Measurements from ENCODE around the gene DCTN5. TPM values are rescaled to one million over a fixed set of nuclear protein-coding genes. Genes with fewer than 3 reads are reported as not detected.

DCTN5 gene
- total RNA-seq, 1 experiment from 2014 or later, result 95.5 TPM

DNA sequence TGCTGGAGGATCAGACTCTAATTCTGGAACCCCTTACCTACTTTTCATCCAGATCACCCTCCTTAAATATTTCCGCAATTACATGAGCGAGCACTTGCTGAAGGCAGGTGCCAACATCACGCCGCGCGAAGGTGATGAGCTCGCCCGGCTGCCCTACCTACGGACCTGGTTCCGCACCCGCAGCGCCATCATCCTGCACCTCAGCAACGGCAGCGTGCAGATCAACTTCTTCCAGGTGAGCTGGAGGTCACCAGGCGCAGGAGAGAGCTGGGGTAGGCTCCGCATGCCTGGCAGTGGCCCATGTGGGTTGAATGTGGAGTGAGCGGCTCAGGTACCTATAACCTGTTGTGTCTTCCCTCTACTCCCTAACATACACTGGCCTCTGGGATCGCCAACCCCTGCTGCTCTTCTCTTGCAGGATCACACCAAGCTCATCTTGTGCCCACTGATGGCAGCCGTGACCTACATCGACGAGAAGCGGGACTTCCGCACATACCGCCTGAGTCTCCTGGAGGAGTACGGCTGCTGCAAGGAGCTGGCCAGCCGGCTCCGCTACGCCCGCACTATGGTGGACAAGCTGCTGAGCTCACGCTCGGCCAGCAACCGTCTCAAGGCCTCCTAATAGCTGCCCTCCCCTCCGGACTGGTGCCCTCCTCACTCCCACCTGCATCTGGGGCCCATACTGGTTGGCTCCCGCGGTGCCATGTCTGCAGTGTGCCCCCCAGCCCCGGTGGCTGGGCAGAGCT, 48.3 kb downstream of the DCTN5 start:
- DNase-seq (ENCODE audit: low spot score), result no peak
- in situ Hi-C loops (cut with HindIII; ENCODE audit: low sequenced_read_pairs), result no loop called here

DNA sequence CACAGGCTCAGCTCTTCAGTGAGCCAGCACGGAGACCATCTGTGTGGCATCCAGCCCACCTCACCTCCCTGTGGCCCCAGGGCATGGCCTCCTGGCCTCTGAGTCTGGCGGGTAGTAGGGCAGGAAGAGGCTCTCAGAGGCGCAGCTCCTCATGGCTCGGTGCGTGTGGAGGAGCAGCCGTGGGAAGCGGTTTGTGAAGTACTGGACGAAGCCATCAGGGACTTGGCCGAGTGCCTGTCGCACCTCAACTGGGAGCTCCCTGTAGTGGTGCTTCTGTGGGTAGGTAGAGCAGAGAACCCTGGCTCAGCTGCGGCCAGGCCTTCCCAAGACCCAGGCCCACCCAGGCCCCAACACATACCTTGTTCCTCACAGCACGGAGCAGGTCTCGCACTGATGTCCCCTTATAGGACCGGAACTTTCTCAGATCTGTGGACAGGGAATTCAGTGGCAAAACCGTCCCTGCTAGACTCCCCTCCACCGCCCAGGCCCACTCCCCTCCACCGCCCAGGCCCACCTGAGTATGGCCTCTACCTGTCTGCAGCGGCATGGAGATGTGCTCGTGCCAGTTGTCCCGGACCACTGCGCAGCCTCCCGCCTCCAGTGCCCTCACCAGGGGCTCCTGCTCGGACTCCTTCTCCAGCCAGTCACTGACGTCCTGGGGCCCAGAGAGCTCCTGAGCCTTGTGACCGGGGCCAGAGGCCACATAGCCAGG, 49.7 kb downstream of the DCTN5 start:
- no peak for DNase-seq (ENCODE audit: low spot score)
- in situ Hi-C loops (cut with HindIII; ENCODE audit: low sequenced_read_pairs), result no loop called here

DNA sequence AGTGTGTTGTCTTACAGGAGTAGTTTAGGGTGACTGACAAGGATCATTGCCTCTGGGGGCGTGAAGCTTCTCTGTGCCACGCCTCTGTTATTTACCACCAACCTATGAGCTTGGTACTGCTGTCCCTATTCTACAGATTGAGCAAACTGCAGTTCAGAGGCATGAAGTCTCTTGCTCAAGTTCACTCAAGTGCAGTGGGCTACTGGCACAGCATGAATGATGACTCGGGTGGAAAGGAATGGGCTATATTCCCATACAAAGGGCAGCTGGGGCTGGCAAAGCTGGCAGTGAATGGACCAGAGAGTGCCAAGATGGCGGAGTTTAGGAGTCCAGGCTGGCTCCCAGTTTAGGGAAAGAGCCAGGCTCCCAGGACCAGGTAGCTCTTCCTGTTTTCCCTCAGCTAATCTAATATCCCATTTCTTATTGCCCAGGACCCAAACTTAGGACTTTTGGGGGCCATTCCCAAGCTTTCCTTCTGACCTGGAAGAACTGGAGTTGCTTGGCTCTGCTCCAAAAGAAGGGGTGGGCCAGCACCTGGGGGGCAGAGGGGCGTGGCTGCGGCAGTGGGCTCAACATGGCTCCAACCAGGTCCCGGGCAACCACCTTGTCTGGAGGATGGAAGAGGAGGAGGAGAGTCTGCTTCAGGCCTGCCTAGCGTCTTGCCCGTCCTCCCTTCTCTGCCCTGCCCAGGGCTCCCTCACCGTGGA, 50.4 kb downstream of the DCTN5 start:
- in situ Hi-C loops (cut with HindIII; ENCODE audit: low sequenced_read_pairs), result no loop called here

DNA sequence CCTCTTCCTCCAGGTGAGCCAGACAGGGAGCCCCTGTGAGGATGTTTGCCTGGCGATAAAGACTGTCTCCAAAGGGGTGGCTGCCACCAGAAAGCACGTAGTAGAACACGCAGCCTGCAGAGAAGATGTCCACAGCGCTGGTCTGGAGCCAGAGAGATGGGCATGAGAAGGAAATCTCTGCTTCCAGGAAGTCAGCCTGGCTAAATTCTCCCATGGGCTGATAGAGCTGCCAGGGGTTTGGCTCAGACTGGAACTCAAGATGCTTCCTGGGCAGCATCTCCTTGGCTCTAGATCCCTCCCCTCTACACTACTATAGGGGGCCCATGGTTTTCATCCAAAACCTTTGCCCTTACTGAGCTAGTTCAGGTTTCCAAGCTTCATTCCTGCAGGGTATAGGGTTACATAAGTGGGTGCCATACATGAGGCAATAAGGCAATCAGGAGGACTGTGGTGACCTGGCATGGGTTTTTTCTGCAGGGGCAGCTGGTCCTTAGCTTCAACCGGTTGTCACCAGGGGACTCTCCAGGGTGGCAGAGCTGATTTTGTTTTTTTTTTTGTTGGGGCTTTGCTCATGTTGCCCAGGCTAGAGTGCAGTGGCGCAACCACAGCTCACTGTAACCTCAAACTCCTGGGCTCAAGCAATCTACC, 51.0 kb downstream of the DCTN5 start:
- in situ Hi-C loops (cut with HindIII; ENCODE audit: low sequenced_read_pairs), result no loop called here
- DNase-seq (ENCODE audit: low spot score), result no peak

More for the DNA sequence above, 50.4 kb downstream of the DCTN5 start:
- DNase-seq (ENCODE audit: low spot score), result no peak

DNA sequence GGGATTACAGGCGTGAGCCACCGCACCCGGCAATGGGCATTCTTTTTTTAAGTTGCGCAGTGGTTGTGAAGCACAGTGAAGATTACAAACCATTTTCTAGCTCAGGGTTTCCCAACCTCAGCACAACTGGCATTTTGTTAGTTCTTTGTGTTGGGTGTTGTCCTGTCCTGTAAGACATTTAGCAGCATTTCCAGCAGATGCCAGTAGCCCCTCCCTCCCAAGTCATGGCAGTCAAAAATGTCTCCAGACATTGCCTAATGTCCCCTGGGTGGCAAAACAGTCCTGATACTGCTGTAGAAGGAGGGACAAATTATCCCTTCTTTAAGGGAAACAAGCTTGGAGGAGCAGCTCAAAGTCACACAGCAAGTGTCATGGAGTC, 53.0 kb downstream of the DCTN5 start:
- no peak for DNase-seq (ENCODE audit: low spot score)
- in situ Hi-C loops (cut with HindIII; ENCODE audit: low sequenced_read_pairs), result no loop called here

DNA sequence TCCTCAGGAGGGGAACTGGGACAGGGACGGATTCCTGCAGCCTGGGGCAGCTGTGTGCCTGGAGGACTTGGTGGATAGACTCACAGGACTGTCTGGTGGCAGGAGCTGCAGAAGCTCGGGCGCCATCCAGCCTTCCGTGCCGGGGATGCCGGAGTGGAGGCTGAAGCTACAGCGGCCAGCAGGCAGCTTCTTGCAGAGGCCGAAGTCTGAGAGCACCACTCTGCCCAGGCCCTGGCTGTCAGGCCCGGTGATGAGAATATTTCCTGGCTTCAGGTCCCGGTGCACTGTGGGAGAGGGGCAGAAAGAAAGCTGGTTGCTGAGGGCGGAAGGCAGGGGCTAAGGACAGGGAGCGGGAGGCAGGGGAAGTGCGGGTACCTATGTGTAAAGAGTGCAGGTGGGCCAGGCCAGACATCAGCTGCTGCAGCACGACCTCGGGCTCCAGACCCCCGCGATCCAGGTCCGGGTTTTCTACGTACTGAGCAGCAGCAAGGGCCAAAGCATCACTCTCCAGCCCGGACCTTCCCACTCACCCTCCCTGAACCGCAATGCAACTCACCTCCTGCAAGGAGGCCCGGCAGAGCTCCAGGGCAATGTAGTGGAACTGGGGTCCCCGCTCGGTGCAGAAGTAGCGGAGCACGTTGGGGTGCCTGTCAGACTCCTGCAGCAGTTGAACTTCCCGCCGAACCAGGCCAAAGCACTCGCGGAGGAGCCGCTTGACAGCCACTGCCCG, 53.5 kb downstream of the DCTN5 start:
- peak; percentile 73 for DNase-seq (ENCODE audit: low spot score)
- in situ Hi-C loops (cut with HindIII; ENCODE audit: low sequenced_read_pairs), result no loop called here

DNA sequence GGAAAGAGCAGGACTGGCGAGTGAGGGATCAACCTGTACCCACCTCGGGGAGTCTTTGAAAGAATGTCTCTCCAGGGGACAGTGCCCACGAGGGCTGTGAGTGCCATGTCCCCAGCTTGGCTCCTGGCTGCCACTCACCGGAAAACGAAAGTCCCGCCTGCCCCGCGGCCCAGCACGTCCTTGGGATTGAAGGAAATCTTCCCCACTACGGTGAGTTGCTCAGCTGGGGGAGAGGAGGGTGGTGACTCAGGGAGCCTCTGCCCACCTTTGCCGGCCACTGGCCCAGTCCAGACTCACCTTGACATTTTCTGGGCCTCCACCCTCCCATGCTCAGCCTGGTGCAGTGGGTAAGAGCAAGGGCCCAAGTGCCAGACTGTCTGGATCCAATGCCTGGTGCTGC, 54.5 kb downstream of the DCTN5 start:
- in situ Hi-C loops (cut with HindIII; ENCODE audit: low sequenced_read_pairs), result no loop called here
- no peak for DNase-seq (ENCODE audit: low spot score)

DNA sequence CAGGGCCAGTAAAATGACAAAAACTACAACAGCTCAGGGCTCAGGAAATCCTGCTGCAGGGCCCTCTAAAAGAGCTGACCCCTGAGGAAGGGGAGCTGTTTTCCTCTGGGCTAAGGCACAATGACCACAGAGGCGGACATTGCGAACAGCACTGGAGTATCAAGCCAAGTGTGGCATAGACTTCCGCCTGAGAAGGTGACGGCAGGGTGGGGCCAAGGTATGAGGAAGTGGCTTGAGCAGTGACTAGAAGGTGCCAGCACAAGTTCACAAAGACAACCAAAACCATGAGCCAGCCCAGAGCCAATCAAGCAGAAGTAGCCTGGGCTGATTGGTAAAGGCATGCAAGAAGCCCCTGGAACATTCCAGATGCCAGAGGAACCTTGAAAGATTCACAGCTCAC, 57.8 kb downstream of the DCTN5 start:
- no peak for DNase-seq (ENCODE audit: low spot score)
- in situ Hi-C loops (cut with HindIII; ENCODE audit: low sequenced_read_pairs), result no loop called here

DNA sequence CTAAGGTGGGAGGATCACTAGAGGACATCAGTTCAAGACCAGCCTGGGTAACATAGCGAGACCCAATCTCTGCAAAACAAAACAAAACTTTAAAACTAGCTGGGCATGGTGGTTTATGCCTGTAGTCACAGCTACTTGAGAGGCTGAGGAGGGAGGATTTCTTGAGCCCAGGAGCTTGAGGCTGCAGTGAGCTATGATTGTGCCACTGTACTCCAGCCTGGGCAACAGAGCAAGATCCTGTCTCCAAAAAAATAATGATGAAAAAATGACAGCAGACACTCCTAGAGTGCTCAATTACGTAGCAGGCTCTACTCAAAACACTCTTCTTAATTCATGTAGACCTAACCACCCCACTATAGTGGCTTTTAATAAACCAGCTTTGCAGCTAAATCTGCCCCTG, 58.8 kb downstream of the DCTN5 start:
- in situ Hi-C loops (cut with HindIII; ENCODE audit: low sequenced_read_pairs), result no loop called here
- DNase-seq (ENCODE audit: low spot score), result no peak

DNA sequence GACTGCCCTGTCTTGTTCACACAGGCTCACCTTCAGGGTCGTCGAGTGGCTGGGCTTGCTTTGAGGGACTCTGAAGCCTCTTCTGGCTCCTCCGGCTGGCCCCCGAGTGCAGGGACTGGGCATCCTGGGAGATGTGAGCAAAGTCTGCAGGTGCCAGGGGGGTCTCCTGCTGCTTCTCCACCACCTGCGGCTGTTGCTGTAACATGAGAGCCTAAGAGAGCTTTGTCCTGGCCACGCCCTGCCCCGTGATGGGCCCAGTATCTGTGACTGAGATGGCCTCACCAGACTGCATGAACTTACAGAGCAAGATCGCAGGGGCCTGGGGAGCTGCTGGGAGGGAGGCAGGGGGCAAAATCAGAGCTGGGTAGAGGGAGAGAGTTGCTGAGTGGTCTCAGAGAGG, 59.2 kb downstream of the DCTN5 start:
- in situ Hi-C loops (cut with HindIII; ENCODE audit: low sequenced_read_pairs), result no loop called here
- no peak for DNase-seq (ENCODE audit: low spot score)

DNA sequence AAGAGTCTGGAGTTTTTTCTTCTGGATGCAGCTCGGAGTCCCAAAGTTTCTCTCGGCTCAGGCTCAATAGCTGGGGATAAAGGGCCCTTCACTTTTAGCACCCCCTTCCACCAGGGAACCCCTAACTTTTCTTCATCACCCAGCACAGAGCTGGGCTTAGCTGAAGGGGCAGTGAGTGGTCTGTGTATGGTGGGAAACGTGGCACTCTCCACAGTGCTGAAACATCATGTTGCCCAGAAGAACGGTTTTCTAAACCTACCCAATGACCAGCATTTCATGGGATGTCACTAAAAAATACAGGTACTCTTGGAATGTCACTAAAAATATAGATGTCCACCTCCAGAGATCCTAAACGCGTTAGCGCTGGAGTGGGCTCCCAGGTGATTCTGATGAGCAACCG, 59.8 kb downstream of the DCTN5 start:
- in situ Hi-C loops (cut with HindIII; ENCODE audit: low sequenced_read_pairs), result no loop called here
- no peak for DNase-seq (ENCODE audit: low spot score)

DNA sequence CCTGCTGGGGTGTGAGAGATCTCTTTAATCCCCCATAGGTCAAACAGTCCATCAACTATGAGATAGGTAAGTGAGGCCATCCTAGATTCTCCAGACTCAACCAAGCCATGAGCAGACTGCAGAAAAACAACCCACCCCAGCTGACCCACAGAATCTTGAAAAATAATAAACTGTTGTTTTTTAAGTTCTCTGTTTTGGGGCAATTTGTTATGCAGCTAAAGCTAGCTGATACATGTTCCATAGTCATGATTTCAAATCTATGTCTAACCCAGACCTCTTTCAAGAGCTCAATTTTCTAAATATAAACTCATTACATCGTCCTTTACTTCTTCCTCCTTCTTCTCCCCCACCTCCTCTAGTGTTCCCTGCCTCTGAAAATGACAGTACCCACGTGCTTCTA, 61.7 kb downstream of the DCTN5 start:
- in situ Hi-C loops (cut with HindIII; ENCODE audit: low sequenced_read_pairs), result no loop called here
- DNase-seq (ENCODE audit: low spot score), result no peak

DNA sequence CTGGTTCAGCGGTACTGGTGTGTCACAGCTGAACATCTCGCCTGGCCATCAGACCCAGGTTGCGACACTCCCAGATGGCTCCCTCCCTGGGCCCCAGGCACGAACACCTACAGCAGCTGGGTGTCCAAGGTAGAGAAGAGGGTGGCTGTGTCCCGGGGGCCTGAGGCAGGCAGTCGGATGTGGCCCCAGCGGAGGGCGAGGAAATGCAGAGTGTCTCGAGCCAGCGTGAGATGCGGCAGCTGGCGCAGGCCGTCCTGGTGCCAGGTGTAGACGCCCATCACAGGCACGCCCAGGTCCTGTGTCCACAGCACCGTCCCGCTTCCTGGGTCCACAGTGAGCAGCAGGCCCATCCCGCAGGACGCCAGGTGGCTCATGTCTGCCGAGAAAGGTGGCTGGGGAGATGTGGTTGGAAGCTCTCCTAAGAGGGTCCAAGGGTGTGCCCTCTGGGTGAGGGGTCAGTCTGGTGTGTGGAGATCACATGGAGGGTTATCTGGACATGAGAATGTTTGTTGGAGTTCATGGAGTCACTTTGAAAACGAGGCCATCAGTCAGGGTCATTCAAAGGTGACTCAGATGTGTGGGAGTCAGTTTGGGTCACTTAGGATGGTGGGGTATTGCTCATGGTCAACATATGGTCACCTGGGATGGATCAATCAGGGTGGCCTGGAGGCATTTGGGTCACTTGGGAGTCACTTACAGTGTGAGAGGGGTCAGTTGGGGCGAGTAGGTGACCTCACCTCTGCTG, 63.7 kb downstream of the DCTN5 start:
- in situ Hi-C loops (cut with HindIII; ENCODE audit: low sequenced_read_pairs), result no loop called here
- no peak for DNase-seq (ENCODE audit: low spot score)

DNA sequence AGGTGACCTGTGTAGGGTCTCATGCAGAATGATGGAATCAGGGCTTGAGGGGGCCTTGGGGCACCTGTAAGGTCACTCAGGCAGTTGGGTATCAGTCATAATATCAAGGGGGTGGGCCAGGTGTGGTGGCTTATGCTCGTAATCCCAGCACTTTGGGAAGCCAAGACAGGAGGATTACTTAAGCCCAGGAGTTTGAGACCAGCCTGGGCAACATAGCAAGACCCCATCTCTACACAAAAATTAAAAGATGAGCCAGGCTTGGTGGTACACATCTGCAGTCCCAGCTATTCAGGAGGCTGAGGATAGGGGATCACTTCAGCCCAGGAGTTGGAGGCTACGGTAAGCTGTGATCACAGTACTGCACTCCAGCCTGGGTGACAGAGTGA, 64.2 kb downstream of the DCTN5 start:
- in situ Hi-C loops (cut with HindIII; ENCODE audit: low sequenced_read_pairs), result no loop called here
- no peak for DNase-seq (ENCODE audit: low spot score)

DNA sequence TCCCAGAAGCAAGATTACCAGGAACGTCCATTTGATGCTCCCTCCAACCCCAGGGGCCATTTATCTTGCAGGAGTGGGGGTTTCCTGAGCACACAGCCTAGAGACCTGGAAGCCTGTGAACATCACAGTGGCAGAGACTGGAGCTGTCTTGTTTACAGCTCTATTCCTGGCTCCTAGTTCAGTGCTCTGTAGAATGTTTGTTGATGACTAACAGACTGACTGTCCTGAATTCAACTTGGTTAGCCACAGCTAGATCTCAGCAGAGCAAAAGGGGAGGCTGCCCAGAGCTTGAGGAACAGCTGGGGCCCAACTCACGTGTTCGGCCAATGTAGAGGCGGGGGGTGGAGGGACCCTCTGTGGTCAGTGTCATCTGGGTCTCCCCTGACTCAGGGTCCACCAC, 65.2 kb downstream of the DCTN5 start:
- in situ Hi-C loops (cut with HindIII; ENCODE audit: low sequenced_read_pairs), result no loop called here

DNA sequence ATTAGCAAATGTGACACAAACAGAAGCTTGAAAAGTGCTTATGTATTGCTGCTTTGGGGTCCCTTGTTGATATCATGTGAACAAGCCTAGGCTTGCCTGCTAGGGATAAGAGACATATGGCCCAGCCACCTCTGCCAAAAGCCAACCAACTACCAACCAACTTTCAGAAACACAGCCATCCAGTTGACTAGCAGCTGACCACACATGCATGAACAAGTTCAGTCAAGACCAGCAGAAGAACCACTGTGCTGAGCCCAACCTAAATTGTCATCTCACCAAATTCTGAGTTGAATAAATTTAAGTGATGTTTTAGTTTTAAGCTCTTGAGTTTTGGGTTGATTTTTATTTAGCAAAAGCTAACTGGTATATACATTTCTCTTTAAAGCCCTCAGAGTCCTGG, 68.3 kb downstream of the DCTN5 start:
- no peak for DNase-seq (ENCODE audit: low spot score)
- in situ Hi-C loops (cut with HindIII; ENCODE audit: low sequenced_read_pairs), result no loop called here

More for the DNA sequence above, 65.2 kb downstream of the DCTN5 start:
- DNase-seq (ENCODE audit: low spot score), result no peak

DNA sequence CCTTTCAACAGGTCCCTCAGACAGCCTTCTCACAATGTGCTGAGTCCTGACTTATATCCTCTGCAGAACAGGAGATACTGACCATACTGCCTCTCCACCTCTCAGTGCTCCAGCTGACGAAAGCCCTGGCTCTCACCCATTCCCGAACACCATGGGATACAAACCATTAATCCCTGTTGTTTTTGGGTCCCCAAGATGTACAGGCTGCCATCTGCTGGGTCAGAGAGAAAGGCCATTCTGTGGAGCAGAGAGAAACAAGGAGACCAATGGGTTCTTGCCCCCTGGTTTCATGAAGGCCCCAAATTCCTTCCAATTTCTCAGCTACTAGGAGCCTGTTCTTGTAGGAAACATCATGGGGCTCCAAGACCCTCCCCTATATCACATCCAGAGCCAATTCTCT, 68.7 kb downstream of the DCTN5 start:
- in situ Hi-C loops (cut with HindIII; ENCODE audit: low sequenced_read_pairs), result no loop called here
- DNase-seq (ENCODE audit: low spot score), result no peak

DNA sequence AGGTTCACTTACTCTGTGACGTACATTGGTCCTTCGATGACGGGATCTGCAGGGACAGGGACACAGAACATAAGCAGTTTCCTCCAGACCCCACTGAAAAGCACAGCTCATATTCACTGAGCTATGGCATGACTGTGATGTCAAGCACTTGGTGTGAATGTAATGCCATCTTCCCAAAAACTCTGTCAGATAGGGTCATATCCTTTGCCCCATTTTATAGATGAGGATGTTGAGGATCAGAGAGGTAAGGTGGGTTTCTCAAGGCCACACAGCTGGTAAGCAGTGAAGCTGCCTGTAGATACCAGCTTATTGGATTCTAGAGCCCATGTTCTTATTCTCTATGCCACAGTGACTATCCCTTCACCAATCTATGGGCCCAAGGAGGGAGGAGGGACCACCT, 69.2 kb downstream of the DCTN5 start:
- in situ Hi-C loops (cut with HindIII; ENCODE audit: low sequenced_read_pairs), result no loop called here
- DNase-seq (ENCODE audit: low spot score), result no peak

DNA sequence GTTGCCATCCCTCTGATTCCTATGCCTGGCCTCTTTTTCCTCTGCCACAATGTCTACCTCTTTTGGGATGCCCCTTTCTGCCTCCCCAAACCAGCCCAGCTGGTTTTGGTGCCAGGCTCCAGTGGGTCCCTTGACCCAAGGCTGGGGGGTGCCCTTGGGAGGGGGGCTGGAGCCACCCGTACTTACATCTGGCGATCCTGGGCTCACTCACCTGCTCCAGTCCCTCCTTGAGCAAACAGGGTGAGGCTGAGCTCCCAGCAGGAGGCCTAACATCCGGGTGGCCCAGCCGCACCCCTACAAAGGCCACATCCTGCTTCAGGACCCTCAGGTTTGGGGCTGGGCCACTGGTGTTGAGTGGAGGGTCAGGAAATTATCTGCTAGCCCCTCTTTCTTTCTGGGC, 70.5 kb downstream of the DCTN5 start:
- in situ Hi-C loops (cut with HindIII; ENCODE audit: low sequenced_read_pairs), result no loop called here
- DNase-seq (ENCODE audit: low spot score), result no peak
